ENCODE results near the gene FABP2. TPM values are rescaled to one million over a fixed set of nuclear protein-coding genes. Genes with fewer than 3 reads are reported as not detected.

Gene FABP2
- total and polyA plus RNA-seq, 3 donors from 2014 or later, result not detected

GRCh38 chr4:119307606-119308005 is 14.3 kb downstream of the FABP2 start:
- H3K27ac ChIP-seq, result no peak overlapping the region
- no peaks in the 10 kb centered on the region for H3K9me3 ChIP-seq
- no peak overlapping the region for H3K4me3 ChIP-seq
- H3K36me3 ChIP-seq (ENCODE audit: low read depth, missing control alignments), result no peaks in the 10 kb centered on the region
- no peak for TF ChIP-seq POLR2A (IDR thresholded peaks at IDR 0.05)
- TF ChIP-seq CTCF (IDR thresholded peaks at IDR 0.05), result no peak
- intact Hi-C loops (cut with DNase I; ENCODE audit: low total_unique reads), result no loop called here
- H3K4me1 ChIP-seq, result no peaks in the 10 kb centered on the region
- H3K27me3 ChIP-seq, result no peaks in the 10 kb centered on the region
- no peak for DNase-seq

GRCh38 chr4:119304431-119304830 is 17.5 kb downstream of the FABP2 start:
- no peaks in the 10 kb centered on the region for H3K27me3 ChIP-seq
- TF ChIP-seq POLR2A (IDR thresholded peaks at IDR 0.05) (no peak), CTCF (IDR thresholded peaks at IDR 0.05) (no peak)
- intact Hi-C loops (cut with DNase I; ENCODE audit: low total_unique reads), result no loop called here
- H3K36me3 ChIP-seq (ENCODE audit: low read depth, missing control alignments), result no peaks in the 10 kb centered on the region
- H3K27ac ChIP-seq, result no peak overlapping the region
- H3K4me3 ChIP-seq, result no peak overlapping the region
- H3K4me1 ChIP-seq, result no peaks in the 10 kb centered on the region
- DNase-seq, result no peak
- H3K9me3 ChIP-seq, result no peaks in the 10 kb centered on the region

- Histone ChIP-seq H3K27me3 (no peaks in the 10 kb centered on the region), H3K36me3 (ENCODE audit: low read depth, missing control alignments) (no peaks in the 10 kb centered on the region), H3K4me1 (peaks cover 4% of the 10 kb centered on the region), H3K4me3 (no peak overlapping the region), H3K9me3 (no peaks in the 10 kb centered on the region), H3K27ac (no peak overlapping the region)
- DNase-seq, result no peak
- intact Hi-C loops (cut with DNase I; ENCODE audit: low total_unique reads), result no loop called here
- no peak for TF ChIP-seq POLR2A (IDR thresholded peaks at IDR 0.05)
- no peak for TF ChIP-seq CTCF (IDR thresholded peaks at IDR 0.05)
- 87 to 94% methylated on average over 5 of the region's 5 CpGs for WGBS, 2 donors
Observed at GRCh38 chr4:119303587-119304305, 18.2 kb downstream of the FABP2 start.

- Histone ChIP-seq H3K27me3 (no peaks in the 10 kb centered on the region), H3K9me3 (no peaks in the 10 kb centered on the region), H3K4me3 (no peak overlapping the region), H3K36me3 (ENCODE audit: low read depth, missing control alignments) (no peaks in the 10 kb centered on the region), H3K4me1 (peaks cover 12% of the 10 kb centered on the region), H3K27ac (no peak overlapping the region)
- 60 to 64% methylated on average over 5 of the region's 5 CpGs for WGBS, 2 donors
- DNase-seq, result no peak
- intact Hi-C loops (cut with DNase I; ENCODE audit: low total_unique reads), result no loop called here
- TF ChIP-seq CTCF (IDR thresholded peaks at IDR 0.05) (no peak), POLR2A (IDR thresholded peaks at IDR 0.05) (no peak)
Observed at GRCh38 chr4:119302073-119302832, 19.7 kb downstream of the FABP2 start.

Measured in testis (tissue), 3 donors.